ENCODE measurements around the gene BRAT1.

BRAT1 gene

DNA sequence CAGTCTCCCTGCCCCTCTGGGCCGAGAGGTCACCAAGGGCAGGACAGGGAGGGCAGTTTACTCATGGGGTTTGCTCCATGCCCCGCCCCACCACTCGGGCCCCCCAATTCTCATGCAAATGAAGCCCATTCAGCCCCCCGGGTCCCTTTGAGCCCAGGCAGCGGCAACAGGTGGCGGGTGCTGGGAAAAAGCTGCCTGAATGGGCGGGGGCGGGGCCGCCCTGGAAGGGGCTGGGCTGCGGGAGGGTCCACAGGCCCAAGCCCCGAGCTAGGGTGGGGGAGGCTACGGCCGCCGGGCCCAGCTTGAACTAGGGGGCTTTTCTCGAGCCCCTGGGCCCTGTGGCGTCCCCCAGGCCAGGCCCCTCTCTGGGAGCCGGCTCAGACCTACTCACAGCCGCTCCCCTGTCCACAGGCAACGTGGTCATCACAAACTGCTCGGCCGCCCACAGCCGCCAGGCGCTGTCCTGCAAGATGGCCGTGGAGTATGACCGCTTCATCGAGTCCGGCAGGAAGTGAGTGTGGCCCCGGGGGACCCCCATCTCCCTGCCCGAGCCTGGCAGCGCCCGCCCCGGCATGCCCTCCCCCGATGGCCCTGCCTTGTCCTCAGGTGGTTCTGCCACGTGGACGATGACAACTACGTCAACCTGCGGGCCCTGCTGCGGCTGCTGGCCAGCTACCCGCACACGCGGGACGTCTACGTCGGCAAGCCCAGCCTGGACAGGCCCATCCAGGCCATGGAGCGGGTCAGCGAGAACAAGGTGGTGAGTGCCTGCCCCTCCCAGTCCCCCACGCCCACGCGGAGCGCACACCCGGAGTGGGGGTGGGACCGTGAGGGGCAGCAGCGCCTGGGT is 30.3 kb downstream of the BRAT1 start:
- TF ChIP-seq, protein P1, sequence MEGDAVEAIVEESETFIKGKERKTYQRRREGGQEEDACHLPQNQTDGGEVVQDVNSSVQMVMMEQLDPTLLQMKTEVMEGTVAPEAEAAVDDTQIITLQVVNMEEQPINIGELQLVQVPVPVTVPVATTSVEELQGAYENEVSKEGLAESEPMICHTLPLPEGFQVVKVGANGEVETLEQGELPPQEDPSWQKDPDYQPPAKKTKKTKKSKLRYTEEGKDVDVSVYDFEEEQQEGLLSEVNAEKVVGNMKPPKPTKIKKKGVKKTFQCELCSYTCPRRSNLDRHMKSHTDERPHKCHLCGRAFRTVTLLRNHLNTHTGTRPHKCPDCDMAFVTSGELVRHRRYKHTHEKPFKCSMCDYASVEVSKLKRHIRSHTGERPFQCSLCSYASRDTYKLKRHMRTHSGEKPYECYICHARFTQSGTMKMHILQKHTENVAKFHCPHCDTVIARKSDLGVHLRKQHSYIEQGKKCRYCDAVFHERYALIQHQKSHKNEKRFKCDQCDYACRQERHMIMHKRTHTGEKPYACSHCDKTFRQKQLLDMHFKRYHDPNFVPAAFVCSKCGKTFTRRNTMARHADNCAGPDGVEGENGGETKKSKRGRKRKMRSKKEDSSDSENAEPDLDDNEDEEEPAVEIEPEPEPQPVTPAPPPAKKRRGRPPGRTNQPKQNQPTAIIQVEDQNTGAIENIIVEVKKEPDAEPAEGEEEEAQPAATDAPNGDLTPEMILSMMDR (IDR thresholded peaks at IDR 0.05; ENCODE audit: extremely low read depth, missing control alignments) = no peak
- no peak for DNase-seq (ENCODE audit: low spot score)

DNA sequence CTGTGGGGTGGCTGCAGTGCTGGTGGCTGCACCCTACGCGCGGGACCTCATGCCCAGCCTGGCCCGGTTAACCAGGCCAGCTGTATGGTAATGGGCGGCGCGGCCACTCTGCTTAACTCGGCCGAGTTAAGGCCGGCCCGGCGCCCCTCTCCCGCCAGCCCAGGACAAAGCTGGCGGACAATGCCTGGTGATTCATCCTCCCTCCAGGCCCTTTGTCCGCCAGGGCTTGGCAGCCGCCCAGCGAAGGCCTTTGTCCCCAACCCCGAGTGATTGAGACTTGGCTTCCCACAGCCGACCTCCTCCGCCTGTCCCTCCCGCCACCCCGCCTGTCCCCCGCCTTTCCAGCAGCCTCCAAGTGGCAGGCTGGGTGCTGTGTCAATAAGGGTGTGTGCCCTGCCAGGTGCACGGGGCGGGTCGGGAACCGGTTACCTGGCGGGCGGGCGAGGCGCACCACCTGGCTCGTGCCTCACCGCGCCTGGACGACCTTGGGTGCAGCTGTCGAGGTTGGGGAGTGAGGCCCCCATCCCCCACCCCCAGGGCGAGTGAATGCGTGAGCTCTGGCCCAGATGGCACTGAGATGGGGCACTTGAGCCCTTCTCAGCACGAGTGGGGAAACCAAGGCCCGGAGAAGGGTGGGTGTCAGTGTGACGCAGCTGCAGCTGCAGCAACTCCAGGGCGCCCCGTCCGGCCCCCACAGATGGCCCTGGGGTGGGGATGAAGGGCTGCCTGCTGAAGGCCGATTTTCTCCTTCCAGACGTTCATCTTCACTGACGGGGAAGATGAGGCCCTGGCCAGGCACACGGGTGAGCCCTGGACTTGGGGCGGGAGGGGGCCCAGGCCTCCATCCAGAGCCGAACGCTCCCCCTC is 31.1 kb downstream of the BRAT1 start:
- DNase-seq (ENCODE audit: low spot score) = no peak
- TF ChIP-seq, protein P1 (IDR thresholded peaks at IDR 0.05; ENCODE audit: extremely low read depth, missing control alignments) = no peak

DNA sequence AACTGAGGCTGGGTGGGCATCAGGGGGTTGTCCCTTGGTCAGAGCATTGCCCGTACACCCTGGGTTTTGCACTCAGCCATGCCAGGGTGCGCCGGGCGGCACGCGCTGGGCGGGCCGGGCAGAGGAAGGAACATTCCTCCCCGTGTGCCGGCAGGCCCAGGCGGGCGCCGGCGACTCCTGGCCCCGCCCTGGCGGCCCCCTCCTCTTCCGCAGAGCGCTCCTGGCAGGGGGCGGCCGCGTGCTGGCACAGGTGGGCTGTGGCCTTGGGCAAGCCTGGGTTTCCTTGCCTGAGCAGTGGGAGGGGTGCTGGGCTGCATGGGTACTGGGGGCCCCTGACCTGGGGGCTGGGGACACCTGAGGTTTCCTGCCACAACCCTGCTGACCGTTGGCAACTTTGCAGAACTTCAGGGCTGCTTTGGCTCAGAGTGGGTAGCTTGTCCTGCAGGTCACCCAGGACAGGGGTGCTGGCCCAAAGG is 31.8 kb downstream of the BRAT1 start:
- DNase-seq (ENCODE audit: low spot score) = no peak
- TF ChIP-seq, protein P1 (IDR thresholded peaks at IDR 0.05; ENCODE audit: extremely low read depth, missing control alignments) = no peak

DNA sequence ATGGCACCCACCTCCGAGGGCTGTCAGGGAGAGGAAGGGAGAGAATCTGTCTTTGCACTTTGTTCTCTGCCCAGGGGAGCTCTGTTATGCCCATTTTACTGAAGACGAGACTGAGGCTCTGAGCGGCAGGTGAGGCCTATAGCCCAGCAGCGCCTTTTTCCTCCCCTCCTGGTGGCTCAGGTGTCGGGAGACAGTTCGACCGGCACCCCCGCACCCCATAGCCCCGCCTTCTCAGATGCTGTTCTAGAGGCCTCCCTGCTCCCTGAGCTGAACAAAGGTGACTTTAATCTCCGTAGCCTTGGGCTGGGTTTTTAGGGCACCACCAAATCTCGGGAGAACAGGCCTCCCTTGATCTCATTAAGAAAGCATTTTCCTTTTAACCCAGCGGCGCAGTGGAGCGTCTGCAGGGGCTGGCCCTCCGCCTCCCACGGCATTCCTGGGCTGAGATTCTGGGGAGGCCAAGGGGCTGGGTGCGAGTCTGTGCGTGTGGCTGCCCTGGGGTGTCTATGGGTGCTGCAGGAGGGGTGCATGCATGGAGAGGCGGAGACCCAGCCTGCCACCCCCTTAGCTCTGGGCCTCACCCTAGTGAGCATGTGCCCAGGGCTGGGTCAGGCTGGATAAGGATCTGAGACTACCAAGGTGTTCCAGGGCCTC is 32.4 kb downstream of the BRAT1 start:
- TF ChIP-seq, protein P1 (IDR thresholded peaks at IDR 0.05; ENCODE audit: extremely low read depth, missing control alignments) = no peak
- DNase-seq (ENCODE audit: low spot score) = no peak

DNA sequence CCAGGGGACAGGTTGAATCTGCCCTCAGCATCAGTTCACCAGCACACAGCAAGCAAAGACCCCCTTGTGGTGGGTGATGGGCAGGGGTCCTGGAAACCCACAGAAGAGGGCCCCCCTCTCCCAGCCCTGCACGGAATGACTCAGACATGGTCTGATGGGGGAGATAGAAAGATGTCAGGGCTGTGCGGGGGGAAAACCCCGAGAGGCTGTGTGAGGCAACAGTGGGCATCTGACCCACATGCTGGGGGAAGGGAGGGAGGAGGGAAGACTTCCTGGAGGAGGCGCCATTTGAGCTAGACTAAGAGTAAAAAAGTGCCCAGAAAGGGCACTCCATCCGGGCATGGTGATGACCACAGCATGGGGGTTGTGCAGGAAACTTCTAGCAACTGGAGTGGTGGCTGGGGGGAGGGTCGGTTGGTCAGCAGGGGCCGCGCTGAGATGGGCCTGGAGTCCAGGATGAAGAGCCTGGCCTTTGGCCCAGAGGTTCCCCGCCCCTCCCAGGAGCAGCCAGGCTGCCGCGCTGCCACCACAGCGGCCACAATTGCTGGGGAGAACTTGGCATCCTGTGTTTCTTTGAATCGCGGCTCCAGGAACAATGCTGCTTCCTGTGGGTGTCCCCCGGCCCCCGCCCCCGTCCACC is 33.3 kb downstream of the BRAT1 start:
- TF ChIP-seq, protein P1 (IDR thresholded peaks at IDR 0.05; ENCODE audit: extremely low read depth, missing control alignments) = no peak
- no peak for DNase-seq (ENCODE audit: low spot score)

DNA sequence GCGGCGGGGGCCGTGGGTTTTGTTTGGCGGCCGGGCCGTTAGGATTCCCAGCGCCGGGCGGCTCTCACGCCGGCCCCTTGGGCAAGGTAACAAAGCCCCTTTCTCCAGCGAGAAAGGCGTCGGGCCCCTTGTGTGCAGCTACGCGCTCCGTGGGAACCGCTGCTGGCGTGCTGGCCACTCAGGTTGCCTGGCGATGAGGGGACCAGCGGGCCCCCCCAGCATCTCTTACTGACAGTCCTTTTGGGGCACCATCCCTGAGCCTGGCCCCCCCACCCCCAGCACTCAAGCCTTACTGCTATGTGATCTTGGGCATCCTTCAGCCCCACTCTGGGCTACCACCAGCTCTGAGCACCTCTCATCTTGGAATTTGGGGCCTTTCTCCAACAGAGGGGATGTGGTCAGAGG is 34.0 kb downstream of the BRAT1 start:
- TF ChIP-seq, protein P1 (IDR thresholded peaks at IDR 0.05; ENCODE audit: extremely low read depth, missing control alignments) = no peak
- DNase-seq (ENCODE audit: low spot score) = no peak
